Measurements from ENCODE around the gene LHFPL3.

GRCh38 chr7:104679085-104679484 lies 350.7 kb downstream of the LHFPL3 start:
- TF ChIP-seq SRF (CRISPR knock-in tag; IDR thresholded peaks at IDR 0.05) (no peak), MCM7 (IDR thresholded peaks at IDR 0.05) (no peak), JUND (IDR thresholded peaks at IDR 0.05; ENCODE audit: borderline replicate concordance, low read depth, low read length) (no peak), JUND (tag; IDR thresholded peaks at IDR 0.05; ENCODE audit: borderline replicate concordance, low read depth, low read length) (no peak), ZNF212 (CRISPR knock-in tag; IDR thresholded peaks at IDR 0.05) (no peak), RAD21 (CRISPR knock-in tag; conservative IDR thresholded peaks at IDR 0.05 in 1 of 2, IDR thresholded peaks at IDR 0.05 in 1 of 2) (no peak), RFX5 (IDR thresholded peaks at IDR 0.05; ENCODE audit: low read depth, low read length) (no peak), USF1 (CRISPR knock-in tag; IDR thresholded peaks at IDR 0.05) (no peak), TAL1 (IDR thresholded peaks at IDR 0.05) (no peak), KLF6 (CRISPR knock-in tag; IDR thresholded peaks at IDR 0.05; ENCODE audit: borderline replicate concordance) (no peak), TCF7 (IDR thresholded peaks at IDR 0.05; ENCODE audit: borderline replicate concordance) (no peak), USF2 (CRISPR knock-in tag; IDR thresholded peaks at IDR 0.05) (no peak), CBX5 (IDR thresholded peaks at IDR 0.05; ENCODE audit: borderline replicate concordance, low read depth) (no peak)
- TF ChIP-seq, protein P1, sequence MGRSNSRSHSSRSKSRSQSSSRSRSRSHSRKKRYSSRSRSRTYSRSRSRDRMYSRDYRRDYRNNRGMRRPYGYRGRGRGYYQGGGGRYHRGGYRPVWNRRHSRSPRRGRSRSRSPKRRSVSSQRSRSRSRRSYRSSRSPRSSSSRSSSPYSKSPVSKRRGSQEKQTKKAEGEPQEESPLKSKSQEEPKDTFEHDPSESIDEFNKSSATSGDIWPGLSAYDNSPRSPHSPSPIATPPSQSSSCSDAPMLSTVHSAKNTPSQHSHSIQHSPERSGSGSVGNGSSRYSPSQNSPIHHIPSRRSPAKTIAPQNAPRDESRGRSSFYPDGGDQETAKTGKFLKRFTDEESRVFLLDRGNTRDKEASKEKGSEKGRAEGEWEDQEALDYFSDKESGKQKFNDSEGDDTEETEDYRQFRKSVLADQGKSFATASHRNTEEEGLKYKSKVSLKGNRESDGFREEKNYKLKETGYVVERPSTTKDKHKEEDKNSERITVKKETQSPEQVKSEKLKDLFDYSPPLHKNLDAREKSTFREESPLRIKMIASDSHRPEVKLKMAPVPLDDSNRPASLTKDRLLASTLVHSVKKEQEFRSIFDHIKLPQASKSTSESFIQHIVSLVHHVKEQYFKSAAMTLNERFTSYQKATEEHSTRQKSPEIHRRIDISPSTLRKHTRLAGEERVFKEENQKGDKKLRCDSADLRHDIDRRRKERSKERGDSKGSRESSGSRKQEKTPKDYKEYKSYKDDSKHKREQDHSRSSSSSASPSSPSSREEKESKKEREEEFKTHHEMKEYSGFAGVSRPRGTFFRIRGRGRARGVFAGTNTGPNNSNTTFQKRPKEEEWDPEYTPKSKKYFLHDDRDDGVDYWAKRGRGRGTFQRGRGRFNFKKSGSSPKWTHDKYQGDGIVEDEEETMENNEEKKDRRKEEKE (IDR thresholded peaks at IDR 0.05; ENCODE audit: borderline replicate concordance in 1 of 2, control insufficient read depth in 1 of 2, low read depth in 2 of 2, low read length in 1 of 2), result no peak
- TF ChIP-seq, protein P2, sequence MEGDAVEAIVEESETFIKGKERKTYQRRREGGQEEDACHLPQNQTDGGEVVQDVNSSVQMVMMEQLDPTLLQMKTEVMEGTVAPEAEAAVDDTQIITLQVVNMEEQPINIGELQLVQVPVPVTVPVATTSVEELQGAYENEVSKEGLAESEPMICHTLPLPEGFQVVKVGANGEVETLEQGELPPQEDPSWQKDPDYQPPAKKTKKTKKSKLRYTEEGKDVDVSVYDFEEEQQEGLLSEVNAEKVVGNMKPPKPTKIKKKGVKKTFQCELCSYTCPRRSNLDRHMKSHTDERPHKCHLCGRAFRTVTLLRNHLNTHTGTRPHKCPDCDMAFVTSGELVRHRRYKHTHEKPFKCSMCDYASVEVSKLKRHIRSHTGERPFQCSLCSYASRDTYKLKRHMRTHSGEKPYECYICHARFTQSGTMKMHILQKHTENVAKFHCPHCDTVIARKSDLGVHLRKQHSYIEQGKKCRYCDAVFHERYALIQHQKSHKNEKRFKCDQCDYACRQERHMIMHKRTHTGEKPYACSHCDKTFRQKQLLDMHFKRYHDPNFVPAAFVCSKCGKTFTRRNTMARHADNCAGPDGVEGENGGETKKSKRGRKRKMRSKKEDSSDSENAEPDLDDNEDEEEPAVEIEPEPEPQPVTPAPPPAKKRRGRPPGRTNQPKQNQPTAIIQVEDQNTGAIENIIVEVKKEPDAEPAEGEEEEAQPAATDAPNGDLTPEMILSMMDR (IDR thresholded peaks at IDR 0.05 in 2 of 3, conservative IDR thresholded peaks at IDR 0.05 in 1 of 3; ENCODE audit: insufficient read depth in 2 of 3, low read depth in 1 of 3, low read length in 3 of 3), result no peak

Measured in K562 (cell line).